ENCODE data around the gene RNASE1.

DNA sequence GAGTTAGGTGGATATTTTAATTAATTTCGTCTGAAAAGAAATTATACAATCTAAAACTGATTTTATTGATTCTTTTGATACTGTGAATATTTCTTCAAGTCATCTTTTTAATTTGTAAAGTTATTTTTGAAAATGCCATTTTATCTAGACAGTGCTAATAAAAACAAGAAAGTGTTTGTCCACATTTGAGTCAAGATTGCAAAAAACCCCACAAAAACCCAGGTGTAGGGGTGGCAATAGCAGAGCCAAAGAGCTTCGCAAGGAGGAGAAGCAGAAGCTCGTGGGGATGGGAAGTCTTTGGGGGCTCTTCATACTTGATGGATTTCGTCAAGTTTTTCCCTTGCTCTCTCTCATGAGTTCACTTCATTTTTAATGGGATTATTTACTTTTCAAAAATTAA lies 15.6 kb downstream of the RNASE1 start:
- TF ChIP-seq CTCF (conservative IDR thresholded peaks at IDR 0.05; ENCODE audit: low read depth, low read length): no peak
- TF ChIP-seq EZH2 (IDR thresholded peaks at IDR 0.05; ENCODE audit: borderline replicate concordance, low read depth, low read length, poor library complexity, severe bottlenecking): no peak

Measured in A673 (cell line).